Upper lobe of right lung (tissue), 1 donor: ENCODE results near the gene TMEM109. TPM values are rescaled to one million over a fixed set of nuclear protein-coding genes. Genes with fewer than 3 reads are reported as not detected.
A peak's percentile ranks its signal among the peaks of the same experiment; 100 is the strongest.

Experiments
- ATAC-seq: fragments of 200-7000 bp; cut with Tn5 transposase; one replicate; pipeline ENCODE4 v1.9.1; 2020; ENCODE audit warnings: mild to moderate bottlenecking, moderate library complexity
- DNase-seq: peaks from one replicate; pipeline ENCODE4 v3.0.0-alpha.2; 2020
- H3K27ac ChIP-seq: fragments of 200-600 bp; one replicate; pipeline ENCODE4 v1.8.0; 2022
- H3K27me3 ChIP-seq: fragments of 200-600 bp; one replicate; pipeline ENCODE4 v1.8.0; 2022; ENCODE audit warnings: mild to moderate bottlenecking
- H3K36me3 ChIP-seq: fragments of 200-600 bp; one replicate; pipeline ENCODE4 v1.8.0; 2022
- H3K4me1 ChIP-seq: fragments of 200-600 bp; one replicate; pipeline ENCODE4 v1.8.0; 2022
- H3K4me3 ChIP-seq: fragments of 200-600 bp; one replicate; pipeline ENCODE4 v1.8.0; 2022; ENCODE audit warnings: mild to moderate bottlenecking
- H3K9me3 ChIP-seq: fragments of 200-600 bp; one replicate; pipeline ENCODE4 v1.8.0; 2022
- intact Hi-C: fragments of 100-400 bp; cut with DNase I; formaldehyde crosslinking; loops from one replicate; pipeline ENCODE4 v1.11.0; 2022
- total RNA-seq: library from RNA; stranded (reverse); fragmentation: NEBNext Ultra II Directional; extraction: Animal tissue kit (Norgen Biotek cat#: 25700); gene quantifications from one replicate; pipeline ENCODE4 v1.2.1, GENCODE V29; 2021
- TF ChIP-seq, protein P1 (sequence below): fragments of 200-600 bp; IDR thresholded peaks from one replicate; pipeline ENCODE4 v1.8.0; 2022; ENCODE audit warnings: antibody characterized with exemption
- donor health status: DM: no; HTN: yes; CAD: no; lungs with severe emphysema.

TMEM109 gene
- total RNA-seq, 1 donor from 2014 or later, result 156 TPM

DNA sequence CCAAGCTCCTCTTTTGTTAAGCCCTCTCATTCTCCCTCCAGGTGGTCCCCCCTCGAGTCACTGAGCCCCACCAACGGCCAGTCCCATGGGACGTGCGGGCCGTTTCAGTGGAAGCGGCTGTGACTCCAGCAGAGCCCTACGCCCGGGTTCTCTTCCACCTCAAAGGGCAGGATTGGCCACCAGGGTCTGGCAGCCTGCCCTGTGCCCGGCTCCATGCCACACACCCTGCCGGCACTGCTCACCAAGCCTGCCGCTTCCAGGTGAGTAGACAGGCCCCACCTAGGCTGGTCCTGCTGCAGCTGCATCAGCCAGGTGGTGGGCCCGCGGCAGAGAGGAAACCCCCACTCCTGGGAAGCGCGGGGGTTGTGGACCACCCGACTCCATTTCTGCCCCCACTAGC lies 13.6 kb downstream of the TMEM109 start:
- ATAC-seq (no peak), DNase-seq (peak; percentile 59)
- Histone ChIP-seq H3K36me3 (peaks cover 8% of the 10 kb centered on the region), H3K4me1 (peaks cover 15% of the 10 kb centered on the region), H3K9me3 (no peaks in the 10 kb centered on the region), H3K27ac (no peak overlapping the region), H3K4me3 (no peak overlapping the region), H3K27me3 (peaks cover 9% of the 10 kb centered on the region)
- TF ChIP-seq, protein P1, sequence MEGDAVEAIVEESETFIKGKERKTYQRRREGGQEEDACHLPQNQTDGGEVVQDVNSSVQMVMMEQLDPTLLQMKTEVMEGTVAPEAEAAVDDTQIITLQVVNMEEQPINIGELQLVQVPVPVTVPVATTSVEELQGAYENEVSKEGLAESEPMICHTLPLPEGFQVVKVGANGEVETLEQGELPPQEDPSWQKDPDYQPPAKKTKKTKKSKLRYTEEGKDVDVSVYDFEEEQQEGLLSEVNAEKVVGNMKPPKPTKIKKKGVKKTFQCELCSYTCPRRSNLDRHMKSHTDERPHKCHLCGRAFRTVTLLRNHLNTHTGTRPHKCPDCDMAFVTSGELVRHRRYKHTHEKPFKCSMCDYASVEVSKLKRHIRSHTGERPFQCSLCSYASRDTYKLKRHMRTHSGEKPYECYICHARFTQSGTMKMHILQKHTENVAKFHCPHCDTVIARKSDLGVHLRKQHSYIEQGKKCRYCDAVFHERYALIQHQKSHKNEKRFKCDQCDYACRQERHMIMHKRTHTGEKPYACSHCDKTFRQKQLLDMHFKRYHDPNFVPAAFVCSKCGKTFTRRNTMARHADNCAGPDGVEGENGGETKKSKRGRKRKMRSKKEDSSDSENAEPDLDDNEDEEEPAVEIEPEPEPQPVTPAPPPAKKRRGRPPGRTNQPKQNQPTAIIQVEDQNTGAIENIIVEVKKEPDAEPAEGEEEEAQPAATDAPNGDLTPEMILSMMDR, result no peak
- intact Hi-C loops, result no loop called here

DNA sequence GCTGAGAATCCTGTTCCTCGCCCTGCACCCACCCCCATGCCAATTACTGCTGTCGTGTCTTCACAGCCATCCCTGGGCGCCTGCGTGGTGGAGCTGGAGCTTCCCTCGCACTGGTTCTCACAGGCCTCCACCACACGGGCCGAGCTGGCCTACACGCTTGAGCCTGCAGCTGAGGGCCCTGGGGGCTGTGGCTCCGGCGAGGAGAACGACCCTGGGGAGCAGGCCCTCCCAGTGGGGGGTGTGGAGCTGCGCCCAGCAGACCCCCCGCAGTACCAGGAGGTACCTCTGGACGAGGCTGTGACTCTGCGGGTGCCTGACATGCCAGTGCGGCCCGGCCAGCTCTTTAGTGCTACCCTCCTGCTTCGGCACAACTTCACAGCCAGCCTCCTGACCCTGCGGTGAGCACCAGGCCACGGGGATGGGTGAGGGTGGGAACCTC lies 14.6 kb downstream of the TMEM109 start:
- intact Hi-C loops, result no loop called here
- Histone ChIP-seq H3K36me3 (no peaks in the 10 kb centered on the region), H3K4me3 (no peak overlapping the region), H3K27me3 (peaks cover 9% of the 10 kb centered on the region), H3K4me1 (peaks cover 15% of the 10 kb centered on the region), H3K27ac (no peak overlapping the region), H3K9me3 (no peaks in the 10 kb centered on the region)
- no peak for ATAC-seq
- peak; percentile 61 for DNase-seq
- TF ChIP-seq, protein P1, result no peak

DNA sequence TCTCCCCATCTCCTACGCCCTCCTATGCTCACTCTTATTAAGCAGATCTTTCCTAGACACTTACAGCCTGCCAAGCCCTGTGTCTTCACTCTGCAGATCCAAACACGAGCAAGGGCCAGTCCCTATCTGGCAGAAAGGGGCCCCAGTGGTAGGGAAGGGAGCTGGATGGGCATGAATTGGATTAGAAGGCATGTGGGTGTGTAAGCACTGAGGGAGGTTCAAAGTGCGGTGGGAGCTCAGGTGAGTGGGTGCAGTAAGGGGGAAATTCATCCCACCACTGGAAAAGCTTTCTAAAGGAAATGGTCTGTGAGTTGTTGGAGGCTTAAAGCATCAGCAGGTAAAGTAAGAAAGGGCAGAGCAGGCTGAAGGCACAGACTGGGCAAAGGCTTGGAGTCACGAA lies 15.8 kb downstream of the TMEM109 start:
- TF ChIP-seq, protein P1, result no peak
- ATAC-seq (no peak), DNase-seq (peak; percentile 20)
- no peak overlapping the region for H3K27ac ChIP-seq
- no peak overlapping the region for H3K4me3 ChIP-seq
- no peaks in the 10 kb centered on the region for H3K9me3 ChIP-seq
- intact Hi-C loops, result no loop called here
- H3K4me1 ChIP-seq, result peaks cover 6% of the 10 kb centered on the region
- H3K27me3 ChIP-seq, result peaks cover 8% of the 10 kb centered on the region
- no peaks in the 10 kb centered on the region for H3K36me3 ChIP-seq

DNA sequence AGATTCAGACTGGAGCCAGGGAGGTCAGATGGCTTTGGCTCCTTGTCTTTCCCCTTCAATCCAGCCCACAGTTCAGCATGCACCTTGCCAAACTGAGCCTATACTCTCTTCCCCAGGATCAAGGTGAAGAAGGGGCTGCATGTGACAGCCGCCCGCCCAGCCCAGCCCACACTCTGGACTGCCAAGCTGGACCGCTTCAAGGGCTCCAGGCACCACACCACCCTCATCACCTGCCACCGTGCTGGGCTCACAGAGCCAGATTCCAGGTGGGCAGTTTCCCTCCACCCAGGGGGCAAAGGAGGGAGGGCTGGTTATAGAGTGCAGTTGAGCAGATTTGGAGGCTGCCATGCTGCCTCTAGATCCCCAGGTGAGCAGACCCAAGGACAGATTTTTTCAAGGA lies 16.4 kb downstream of the TMEM109 start:
- TF ChIP-seq, protein P1, result no peak
- no peak overlapping the region for H3K27ac ChIP-seq
- H3K9me3 ChIP-seq, result no peaks in the 10 kb centered on the region
- ATAC-seq, result no peak
- peak; percentile 57 for DNase-seq
- no peaks in the 10 kb centered on the region for H3K36me3 ChIP-seq
- peaks cover 3% of the 10 kb centered on the region for H3K27me3 ChIP-seq
- H3K4me1 ChIP-seq, result peaks cover under 1% of the 10 kb centered on the region
- intact Hi-C loops, result no loop called here
- H3K4me3 ChIP-seq, result no peak overlapping the region

DNA sequence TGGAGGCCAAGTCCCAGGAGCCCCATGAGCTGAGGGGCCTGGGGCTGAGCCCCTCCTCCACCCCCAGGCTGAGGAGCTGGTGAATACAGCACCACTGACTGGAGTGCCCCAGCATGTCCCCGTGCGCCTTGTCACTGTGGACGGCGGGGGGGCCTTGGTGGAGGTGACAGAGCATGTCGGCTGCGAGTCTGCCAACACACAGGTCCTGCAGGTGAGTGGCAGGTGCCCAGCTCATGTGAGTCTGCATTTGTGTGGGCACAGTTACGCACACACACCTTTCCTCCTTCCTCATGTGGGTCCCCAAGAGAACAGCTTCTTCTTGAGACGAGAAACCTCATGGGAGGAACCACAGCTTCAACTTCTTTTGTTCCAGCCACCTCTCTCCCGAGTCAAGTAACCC lies 18.0 kb downstream of the TMEM109 start:
- no peaks in the 10 kb centered on the region for H3K36me3 ChIP-seq
- H3K27me3 ChIP-seq, result no peaks in the 10 kb centered on the region
- TF ChIP-seq, protein P1, result no peak
- H3K4me3 ChIP-seq, result no peak overlapping the region
- no peaks in the 10 kb centered on the region for H3K9me3 ChIP-seq
- ATAC-seq, result no peak
- DNase-seq, result peak; percentile 60
- peaks cover 3% of the 10 kb centered on the region for H3K4me1 ChIP-seq
- H3K27ac ChIP-seq, result no peak overlapping the region
- intact Hi-C loops, result no loop called here
